PC-9 (cell line): ENCODE results near the gene RPGRIP1.

Experiments
- CTCF ChIP-seq: fragments of 200-600 bp; sonication (generic); conservative IDR thresholded peaks from 2 replicates; pipeline ENCODE4 v1.6.1; 2017; ENCODE audit warnings: mixed run types, antibody characterized with exemption, mild to moderate bottlenecking, moderate library complexity
- EZH2 ChIP-seq: fragments of 200-600 bp; sonication (generic); IDR thresholded peaks from 2 replicates; pipeline ENCODE4 v1.8.0; 2017; ENCODE audit warnings: antibody characterized with exemption, low read depth

- TF ChIP-seq CTCF = no peak
- TF ChIP-seq EZH2 = no peak
These were observed 35.3 kb upstream of the RPGRIP1 start for GRCh38 chr14:21244544-21244943.
